ENCODE measurements around the gene CRIM1. TPM values are rescaled to one million over a fixed set of nuclear protein-coding genes. Genes with fewer than 3 reads are reported as not detected.

The CRIM1 gene
- total and polyA plus RNA-seq, 2 experiments from 2014 or later: 10.5 to 36.4 TPM

GRCh38 chr2:36411962-36412444 lies 56.4 kb downstream of the CRIM1 start:
- Mint-ChIP-seq H3K9me3 (no peaks in the 10 kb centered on the region), H3K4me1 (peaks cover 68% of the 10 kb centered on the region), H3K4me3 (peak overlapping the region; percentile 10; the same call in 1 of the 3 replicates), H3K36me3 (ENCODE audit: low read depth) (no peaks in the 10 kb centered on the region), H3K27ac (peak overlapping the region; percentile 55; the same call in 1 of the 2 replicates), H3K27me3 (ENCODE audit: insufficient read depth, low read depth, poor library complexity) (peaks cover 2% of the 10 kb centered on the region)
- peaks cover 97% of the 10 kb centered on the region for H3K79me2 ChIP-seq (replicated peaks; ENCODE audit: insufficient read depth)
- H3K4me3 ChIP-seq: peak overlapping the region; percentile 12; the same call in 1 of the 2 replicates
- H3K36me3 ChIP-seq (ENCODE audit: insufficient read depth): no peaks in the 10 kb centered on the region
- no peaks in the 10 kb centered on the region for H3K9me2 ChIP-seq (ENCODE audit: insufficient read depth)
- peak; percentile 59 to 61 for TF ChIP-seq CTCF (conservative IDR thresholded peaks at IDR 0.05; ENCODE audit: low read depth in 2 of 2)
- no peak for TF ChIP-seq JUNB (IDR thresholded peaks at IDR 0.05; ENCODE audit: unreplicated experiment)
- DNase-seq (ENCODE audit: low spot score) (peak; percentile 86), ATAC-seq (peak; percentile 13; the same call in 2 of the 3 replicates)
- no peak overlapping the region for H2AFZ ChIP-seq
- peak overlapping the region; percentile 50 for H3K4me2 ChIP-seq
- peaks cover 13% of the 10 kb centered on the region for H4K20me1 ChIP-seq (replicated peaks; ENCODE audit: insufficient read depth)
- peaks cover 61% of the 10 kb centered on the region for H3K4me1 ChIP-seq (ENCODE audit: insufficient read depth)
- no peaks in the 10 kb centered on the region for H3F3A ChIP-seq (replicated peaks; ENCODE audit: low read depth)
- H3K27me3 ChIP-seq (ENCODE audit: insufficient read depth): no peaks in the 10 kb centered on the region
- peak overlapping the region; percentile 14; the same call in 1 of the 2 replicates for H3K27ac ChIP-seq (ENCODE audit: low read depth)

- H3K27ac Mint-ChIP-seq: no peak overlapping the region
- peaks cover 55% of the 10 kb centered on the region for H3K4me1 ChIP-seq (ENCODE audit: insufficient read depth)
- H3K4me1 Mint-ChIP-seq: peaks cover 67% of the 10 kb centered on the region
- H4K20me1 ChIP-seq (replicated peaks; ENCODE audit: insufficient read depth): peaks cover 13% of the 10 kb centered on the region
- no peaks in the 10 kb centered on the region for H3F3A ChIP-seq (replicated peaks; ENCODE audit: low read depth)
- H3K27me3 ChIP-seq (ENCODE audit: insufficient read depth): no peaks in the 10 kb centered on the region
- H3K4me3 Mint-ChIP-seq: no peak overlapping the region
- no peaks in the 10 kb centered on the region for H3K36me3 Mint-ChIP-seq (ENCODE audit: low read depth)
- no peak overlapping the region for H3K27ac ChIP-seq (ENCODE audit: low read depth)
- H3K27me3 Mint-ChIP-seq (ENCODE audit: insufficient read depth, low read depth, poor library complexity): peaks cover 3% of the 10 kb centered on the region
- no peak overlapping the region for H3K4me3 ChIP-seq
- H3K9me2 ChIP-seq (ENCODE audit: insufficient read depth): no peaks in the 10 kb centered on the region
- no peaks in the 10 kb centered on the region for H3K9me3 Mint-ChIP-seq
- no peak for ATAC-seq
- TF ChIP-seq POLR2AphosphoS5 (IDR thresholded peaks at IDR 0.05; ENCODE audit: low read depth): no peak
- TF ChIP-seq ETS1 (IDR thresholded peaks at IDR 0.05): no peak
- TF ChIP-seq CREB1 (CRISPR knock-in tag; IDR thresholded peaks at IDR 0.05; ENCODE audit: low read depth): no peak
- no peak for TF ChIP-seq EZH2phosphoT487 (IDR thresholded peaks at IDR 0.05; ENCODE audit: unreplicated experiment)
- TF ChIP-seq NANOG (IDR thresholded peaks at IDR 0.05; ENCODE audit: borderline replicate concordance): no peak
- no peak for TF ChIP-seq EZH2 (IDR thresholded peaks at IDR 0.05; ENCODE audit: low read depth, unreplicated experiment)
- no peak for TF ChIP-seq ZNF114 (CRISPR knock-in tag; IDR thresholded peaks at IDR 0.05)
- peak overlapping the region; percentile 23; the same call in 1 of the 2 replicates for H3K4me2 ChIP-seq
- peaks cover 97% of the 10 kb centered on the region for H3K79me2 ChIP-seq (replicated peaks; ENCODE audit: insufficient read depth)
- H2AFZ ChIP-seq: no peak overlapping the region
- no peak for DNase-seq (ENCODE audit: low spot score)
- H3K36me3 ChIP-seq (ENCODE audit: insufficient read depth): no peaks in the 10 kb centered on the region
Observed at GRCh38 chr2:36413218-36413617, 57.6 kb downstream of the CRIM1 start.
